Skeletal muscle satellite cell (primary cell): ENCODE measurements around the gene BCL6B.
A peak's percentile ranks its signal among the peaks of the same experiment; 100 is the strongest.
"Not testable (repeated sequence)": the region's sequence is repeated elsewhere in the genome, so short reads cannot be mapped to it uniquely, and the experiment has no call there.

Source experiments
- H3K27me3 ChIP-seq: 2 replicates; pipeline ENCODE4 v1.7.0; 2013; ENCODE audit warnings: low read length; ENCODE audit not compliant: control insufficient read depth, insufficient read depth
- H3K36me3 ChIP-seq: 2 replicates; pipeline ENCODE4 v1.7.0; 2013; ENCODE audit warnings: mild to moderate bottlenecking, control low read depth, low read length; ENCODE audit not compliant: insufficient read depth
- H3K4me1 ChIP-seq: 2 replicates; pipeline ENCODE4 v1.7.0; 2013; ENCODE audit warnings: low read length; ENCODE audit not compliant: control insufficient read depth, insufficient read depth
- H3K4me2 ChIP-seq: 2 replicates; pipeline ENCODE4 v1.7.0; 2013; ENCODE audit warnings: mild to moderate bottlenecking, low read length
- H3K4me3 ChIP-seq: 2 replicates; pipeline ENCODE4 v1.7.0; 2013; ENCODE audit warnings: low read length
- H3K9ac ChIP-seq: 2 replicates; pipeline ENCODE4 v1.7.0; 2013; ENCODE audit warnings: mild to moderate bottlenecking, low read depth, low read length, moderate library complexity
- H3K9me3 ChIP-seq: replicated peaks from 2 replicates; pipeline ENCODE4 v1.7.0; 2013; ENCODE audit warnings: mild to moderate bottlenecking, control low read depth, low read length

The BCL6B gene

GRCh38 chr17:7038025-7038862 is 15.4 kb downstream of the BCL6B start:
- Histone ChIP-seq H3K36me3 (no peaks in the 10 kb centered on the region), H3K27me3 (peaks cover 7% of the 10 kb centered on the region), H3K4me3 (no peak overlapping the region), H3K9me3 (no peaks in the 10 kb centered on the region), H3K4me1 (peaks cover 16% of the 10 kb centered on the region), H3K9ac (no peak overlapping the region), H3K4me2 (no peak overlapping the region)

- no peaks in the 10 kb centered on the region for H3K36me3 ChIP-seq
- H3K4me3 ChIP-seq, result no peak overlapping the region
- H3K4me2 ChIP-seq, result no peak overlapping the region
- peaks cover 15% of the 10 kb centered on the region for H3K27me3 ChIP-seq
- no peaks in the 10 kb centered on the region for H3K9me3 ChIP-seq
- no peak overlapping the region for H3K9ac ChIP-seq
- peaks cover 24% of the 10 kb centered on the region for H3K4me1 ChIP-seq
Measured at GRCh38 chr17:7039832-7040231, 17.0 kb downstream of the BCL6B start.

DNA sequence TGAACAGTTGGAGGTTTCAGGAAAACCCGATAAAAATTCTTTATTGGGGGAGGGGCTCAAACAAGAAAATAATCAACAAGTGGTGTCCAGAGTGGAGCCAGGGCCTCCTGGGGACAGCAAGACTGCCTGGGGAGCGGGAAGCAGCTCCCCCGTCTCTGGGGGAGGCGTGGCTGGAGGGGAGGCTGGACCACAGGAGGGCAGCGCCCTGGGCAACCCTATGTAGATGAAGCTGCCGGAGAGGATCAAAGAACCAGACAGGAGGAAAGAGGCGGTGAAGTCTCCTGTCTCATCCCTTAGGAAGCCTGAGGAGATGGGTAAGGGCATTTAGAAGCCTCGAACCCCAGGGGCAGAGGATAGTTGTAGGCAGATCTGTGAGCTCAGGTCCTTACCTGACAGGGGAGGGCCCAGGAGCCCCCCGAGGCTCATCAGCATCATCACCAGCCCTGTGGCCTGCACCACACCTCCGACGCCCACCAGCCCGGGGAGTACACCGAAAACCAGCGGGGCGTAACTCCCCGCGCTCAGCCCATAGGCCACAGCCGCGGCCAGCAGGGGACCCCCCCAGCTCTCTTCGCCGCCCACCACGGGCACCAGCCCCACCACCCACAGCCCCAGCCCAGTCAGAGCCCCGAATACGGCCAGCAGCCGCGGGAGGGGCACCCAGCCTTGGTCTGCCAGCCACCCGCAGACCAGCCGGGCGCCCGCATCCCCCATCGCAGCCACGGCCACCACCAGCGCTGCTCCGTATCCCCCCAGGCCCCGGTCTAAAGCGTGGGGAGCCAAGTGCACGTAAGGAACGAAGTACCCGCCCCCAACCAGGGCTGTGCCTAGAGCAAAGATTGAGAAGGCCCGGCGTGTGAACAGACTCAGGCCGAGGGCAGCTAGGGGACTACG is 19.0 kb downstream of the BCL6B start:
- H3K9ac ChIP-seq, result no peak overlapping the region
- H3K9me3 ChIP-seq, result no peaks in the 10 kb centered on the region
- H3K36me3 ChIP-seq, result no peaks in the 10 kb centered on the region
- no peak overlapping the region for H3K4me3 ChIP-seq
- peaks cover 23% of the 10 kb centered on the region for H3K27me3 ChIP-seq
- no peak overlapping the region for H3K4me2 ChIP-seq
- peaks cover 13% of the 10 kb centered on the region for H3K4me1 ChIP-seq

GRCh38 chr17:7042501-7043181 is 19.8 kb downstream of the BCL6B start:
- no peaks in the 10 kb centered on the region for H3K9me3 ChIP-seq
- H3K4me1 ChIP-seq, result peaks cover 13% of the 10 kb centered on the region
- H3K4me2 ChIP-seq, result peak overlapping the region; percentile 93
- H3K36me3 ChIP-seq, result no peaks in the 10 kb centered on the region
- no peak overlapping the region for H3K9ac ChIP-seq
- H3K27me3 ChIP-seq, result peaks cover 23% of the 10 kb centered on the region
- peak overlapping the region; percentile 65 for H3K4me3 ChIP-seq

GRCh38 chr17:7043182-7043496 is 20.3 kb downstream of the BCL6B start:
- H3K4me2 ChIP-seq, result peak overlapping the region; percentile 93
- H3K4me1 ChIP-seq, result peaks cover 13% of the 10 kb centered on the region
- H3K4me3 ChIP-seq, result peak overlapping the region; percentile 65
- peaks cover 23% of the 10 kb centered on the region for H3K27me3 ChIP-seq
- peak overlapping the region; percentile 74 for H3K9ac ChIP-seq
- H3K9me3 ChIP-seq, result no peaks in the 10 kb centered on the region
- H3K36me3 ChIP-seq, result no peaks in the 10 kb centered on the region

- Histone ChIP-seq H3K9me3 (no peaks in the 10 kb centered on the region), H3K4me1 (peaks cover 13% of the 10 kb centered on the region), H3K27me3 (peaks cover 23% of the 10 kb centered on the region), H3K4me3 (peak within 1 kb of the TSS; percentile 65), H3K36me3 (no peaks in the 10 kb centered on the region), H3K9ac (peak within 1 kb of the TSS; percentile 74), H3K4me2 (peak within 1 kb of the TSS; percentile 93)
Measured at GRCh38 chr17:7043497-7044198, 20.8 kb downstream of the BCL6B start, which contains the start of gene SLC16A11. TSS of gene SLC16A11 (minus strand) at chr17:7044092. CDS start at chr17:7043513, 579 bp downstream.

DNA sequence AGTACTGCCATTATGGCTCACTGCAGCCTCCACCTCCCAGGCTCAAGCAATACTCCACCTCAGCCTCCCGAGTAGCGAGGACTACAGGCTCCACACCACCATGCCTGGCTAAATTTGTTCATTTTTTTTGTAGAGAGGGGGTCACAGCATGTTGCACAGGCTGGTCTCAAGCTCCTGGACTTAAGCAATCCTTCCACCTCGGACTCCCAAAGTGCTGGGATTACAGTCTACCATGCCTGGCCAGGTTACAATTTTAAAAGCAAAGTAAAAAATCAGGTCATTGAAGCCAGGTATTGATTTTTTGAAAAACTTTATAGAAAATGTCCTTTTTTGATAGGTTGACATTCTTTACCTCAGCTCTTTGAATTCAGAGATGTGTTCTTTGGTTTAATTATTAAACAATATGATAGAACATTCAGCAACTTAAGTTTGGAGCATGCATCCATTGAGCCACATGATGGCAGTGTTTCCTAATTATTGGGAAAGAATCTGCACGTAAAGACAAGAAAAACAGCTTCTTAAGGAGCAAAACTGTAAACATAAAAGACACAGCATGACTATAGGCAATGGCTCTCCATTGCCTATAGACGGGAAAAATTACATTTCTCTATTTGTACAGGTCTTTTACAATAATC is 22.8 kb downstream of the BCL6B start:
- Histone ChIP-seq H3K4me3 (no peak overlapping the region), H3K36me3 (no peaks in the 10 kb centered on the region), H3K27me3 (peaks cover 29% of the 10 kb centered on the region), H3K4me1 (peaks cover 13% of the 10 kb centered on the region), H3K9ac (no peak overlapping the region), H3K4me2 (peak overlapping the region; percentile 43), H3K9me3 (no peaks in the 10 kb centered on the region)

DNA sequence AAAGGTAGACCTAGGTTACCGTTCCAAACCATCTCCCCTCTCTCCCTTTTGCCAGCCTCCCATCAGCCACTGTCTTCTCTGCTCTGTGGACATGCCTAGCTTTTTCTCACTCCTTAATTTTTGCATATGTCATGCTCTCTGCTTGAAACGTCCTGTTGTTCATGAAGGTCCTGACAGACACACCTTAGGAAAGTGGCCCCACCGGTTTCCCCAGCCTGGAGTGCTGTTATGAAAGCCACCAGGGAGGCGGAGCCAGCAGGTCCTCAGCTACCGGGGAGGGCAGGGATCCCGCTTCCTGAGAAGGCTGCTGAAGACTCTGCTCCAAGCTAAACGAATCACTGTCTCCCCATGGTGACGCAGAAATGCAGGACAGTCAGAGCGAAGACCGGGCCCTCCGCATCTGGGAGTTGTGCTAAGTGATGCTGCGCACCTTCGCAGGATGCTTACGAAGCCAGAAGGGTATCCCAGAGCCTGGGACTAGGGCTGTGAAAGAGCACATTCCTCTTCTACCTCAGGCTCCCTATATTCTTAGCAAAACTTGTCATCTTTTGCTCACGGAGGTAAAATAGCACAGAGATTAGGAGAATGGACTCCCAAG is 23.4 kb downstream of the BCL6B start:
- peaks cover 33% of the 10 kb centered on the region for H3K27me3 ChIP-seq
- H3K4me2 ChIP-seq, result peak overlapping the region; percentile 43
- no peaks in the 10 kb centered on the region for H3K36me3 ChIP-seq
- no peaks in the 10 kb centered on the region for H3K9me3 ChIP-seq
- H3K4me3 ChIP-seq, result no peak overlapping the region
- no peak overlapping the region for H3K9ac ChIP-seq
- peaks cover 13% of the 10 kb centered on the region for H3K4me1 ChIP-seq

DNA sequence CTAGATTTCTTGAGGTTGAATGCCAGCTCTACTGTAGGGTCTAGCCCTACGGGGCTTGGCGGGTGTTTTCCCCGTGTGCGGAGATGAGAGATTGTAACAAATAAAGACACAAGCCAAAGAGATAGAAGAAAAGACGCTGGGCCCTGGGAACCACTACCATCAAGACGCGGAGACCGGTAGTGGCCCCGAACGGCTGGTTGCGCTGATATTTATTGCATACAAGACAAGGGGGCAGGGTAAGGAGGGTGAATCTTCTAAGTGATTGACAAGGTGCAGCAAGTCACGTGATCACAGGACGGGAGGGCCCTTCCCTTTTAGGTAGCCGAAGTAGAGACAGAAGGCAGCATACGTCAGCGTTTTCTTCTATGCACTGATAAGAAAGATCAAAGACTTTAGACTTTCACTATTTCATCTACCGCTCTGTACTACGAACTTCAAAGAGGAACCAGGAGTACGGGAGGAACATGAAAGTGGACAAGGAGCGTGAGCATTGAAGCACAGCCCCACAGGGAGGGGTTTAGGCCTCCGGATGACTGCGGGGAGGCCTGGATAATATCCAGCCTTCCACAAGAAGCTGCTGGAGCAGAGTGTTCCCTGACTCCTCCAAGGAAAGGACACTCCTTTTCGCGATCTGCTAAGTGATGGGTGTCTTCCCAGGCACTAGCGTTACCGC is 24.0 kb downstream of the BCL6B start:
- not testable (repeated sequence) for H3K4me3 ChIP-seq, H3K36me3 ChIP-seq
- peaks cover 33% of the 10 kb centered on the region for H3K27me3 ChIP-seq

DNA sequence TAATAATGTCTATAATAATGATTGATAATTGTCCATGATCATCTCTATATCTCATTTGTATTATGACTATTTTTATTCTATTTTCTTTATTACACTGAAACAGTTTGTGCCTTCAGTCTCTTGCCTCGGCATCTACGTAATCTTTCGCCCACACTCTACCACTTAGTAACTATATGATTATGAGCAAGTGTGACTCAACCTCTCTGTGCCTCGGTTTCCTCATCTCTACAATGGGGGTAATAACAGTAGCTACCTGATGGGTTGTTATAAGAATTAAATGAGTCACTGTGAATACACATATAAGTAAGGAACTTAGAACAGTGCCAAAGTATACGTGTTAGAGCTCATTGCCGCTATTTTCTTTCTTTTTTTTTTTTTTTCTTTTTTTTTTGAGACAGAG is 24.7 kb downstream of the BCL6B start:
- H3K4me2 ChIP-seq, result no peak overlapping the region
- H3K4me3 ChIP-seq, result no peak overlapping the region
- H3K9ac ChIP-seq, result no peak overlapping the region
- H3K36me3 ChIP-seq, result no peaks in the 10 kb centered on the region
- H3K27me3 ChIP-seq, result peaks cover 33% of the 10 kb centered on the region
- H3K9me3 ChIP-seq, result no peaks in the 10 kb centered on the region
- H3K4me1 ChIP-seq, result peaks cover 13% of the 10 kb centered on the region

More for the DNA sequence above, 24.0 kb downstream of the BCL6B start:
- not testable (repeated sequence) for H3K9ac ChIP-seq, H3K9me3 ChIP-seq
- H3K4me1 ChIP-seq, result peaks cover 13% of the 10 kb centered on the region
- peak overlapping the region; percentile 31 for H3K4me2 ChIP-seq
